Uterus (tissue), 4 donors: ENCODE data around the gene GPR6. TPM values are rescaled to one million over a fixed set of nuclear protein-coding genes. Genes with fewer than 3 reads are reported as not detected.

Source experiments
- DNase-seq, 2 donors: peaks; one replicate each; pipeline ENCODE4 v3.0.0-alpha.2; 2019 to 2020
- H3K27ac ChIP-seq, 2 donors: fragments of 200-600 bp; sonication (generic); 1 replicate in 1 of 2; 2 replicates in 1 of 2; pipeline ENCODE4 v1.5.1; 2016 to 2018
- H3K27me3 ChIP-seq, 2 donors: fragments of 200-600 bp; sonication (generic); one replicate each; pipeline ENCODE4 v1.5.1; 2018 to 2019; ENCODE audit warnings: control low read depth in 1 of 2
- H3K36me3 ChIP-seq, 2 donors: fragments of 200-600 bp; sonication (generic); one replicate each; pipeline ENCODE4 v1.5.1; 2019; ENCODE audit warnings: control low read depth in 1 of 2
- H3K4me1 ChIP-seq, 2 donors: fragments of 200-600 bp; sonication (generic); one replicate each; pipeline ENCODE4 v1.5.1; 2018 to 2019; ENCODE audit warnings: control low read depth in 1 of 2
- H3K4me3 ChIP-seq, 2 donors: fragments of 200-600 bp; sonication (generic); 1 replicate in 1 of 2; 2 replicates in 1 of 2; pipeline ENCODE4 v1.5.1; 2018 to 2019; ENCODE audit warnings: mild to moderate bottlenecking in 1 of 2
- H3K9me3 ChIP-seq, 2 donors: fragments of 200-600 bp; sonication (generic); one replicate each; pipeline ENCODE4 v1.5.1; 2019; ENCODE audit warnings: control low read depth in 1 of 2
- CTCF ChIP-seq, 4 experiments: fragments of 200-600 bp in 2 of 4; fragments of 450-650 bp in 2 of 4; sonication (generic) in 2 of 4; IDR thresholded peaks; one replicate each; pipeline ENCODE4 v1.5.1; 2016 to 2019; ENCODE audit warnings: antibody characterized with exemption in 4 of 4, mild to moderate bottlenecking in 2 of 4, moderate library complexity in 1 of 4
- POLR2A ChIP-seq, 2 donors: fragments of 450-650 bp; IDR thresholded peaks; one replicate each; pipeline ENCODE4 v1.6.1; 2016; ENCODE audit warnings: antibody characterized with exemption in 2 of 2, mild to moderate bottlenecking in 1 of 2, moderate library complexity in 1 of 2
- intact Hi-C: fragments of 100-400 bp; cut with DNase I; formaldehyde crosslinking; loops from one replicate; pipeline ENCODE4 v1.15.1; 2023; ENCODE audit warnings: low total_unique reads
- total RNA-seq, 4 donors: library from RNA; depleted of rRNA in 3 of 4; stranded (reverse); fragments of >200 nt in 3 of 4; gene quantifications; one replicate each; pipeline versions ENCODE4 v1.1.0 to v1.2.4, GENCODE V29; 2014 to 2023
- donor health status: DM: yes; HTN: yes; CAD: no.

The GPR6 gene
- total RNA-seq, 4 donors from 2014 or later: not detected

- no peak overlapping the region for H3K27ac ChIP-seq
- intact Hi-C loops: no loop called here
- H3K4me1 ChIP-seq: no peaks in the 10 kb centered on the region
- no peak for TF ChIP-seq POLR2A (IDR thresholded peaks at IDR 0.05)
- TF ChIP-seq CTCF (IDR thresholded peaks at IDR 0.05): no peak
- no peaks in the 10 kb centered on the region for H3K27me3 ChIP-seq
- no peak overlapping the region for H3K4me3 ChIP-seq
- H3K9me3 ChIP-seq: no peaks in the 10 kb centered on the region
- DNase-seq: no peak
- H3K36me3 ChIP-seq: no peaks in the 10 kb centered on the region
Measured at GRCh38 chr6:109998159-109998785, 20.2 kb downstream of the GPR6 start.

- DNase-seq: no peak
- H3K4me3 ChIP-seq: no peak overlapping the region
- intact Hi-C loops: no loop called here
- H3K4me1 ChIP-seq: no peaks in the 10 kb centered on the region
- no peaks in the 10 kb centered on the region for H3K9me3 ChIP-seq
- no peak overlapping the region for H3K27ac ChIP-seq
- H3K36me3 ChIP-seq: no peaks in the 10 kb centered on the region
- TF ChIP-seq POLR2A (IDR thresholded peaks at IDR 0.05): no peak
- H3K27me3 ChIP-seq: no peaks in the 10 kb centered on the region
Measured at GRCh38 chr6:109999740-110000139, 21.6 kb downstream of the GPR6 start.

- Histone ChIP-seq H3K4me3 (no peak overlapping the region), H3K36me3 (no peaks in the 10 kb centered on the region), H3K4me1 (no peaks in the 10 kb centered on the region), H3K9me3 (no peaks in the 10 kb centered on the region), H3K27me3 (no peaks in the 10 kb centered on the region), H3K27ac (no peak overlapping the region)
- intact Hi-C loops: no loop called here
- TF ChIP-seq POLR2A (IDR thresholded peaks at IDR 0.05): no peak
- no peak for TF ChIP-seq CTCF (IDR thresholded peaks at IDR 0.05)
- DNase-seq: no peak
Measured at GRCh38 chr6:110002676-110003075, 24.6 kb downstream of the GPR6 start.

GRCh38 chr6:110013386-110013785, 35.3 kb downstream of the GPR6 start:
- Histone ChIP-seq H3K27me3 (no peaks in the 10 kb centered on the region), H3K27ac (no peak overlapping the region), H3K9me3 (no peaks in the 10 kb centered on the region), H3K4me1 (no peaks in the 10 kb centered on the region), H3K4me3 (no peak overlapping the region), H3K36me3 (no peaks in the 10 kb centered on the region)
- TF ChIP-seq CTCF (IDR thresholded peaks at IDR 0.05) (no peak), POLR2A (IDR thresholded peaks at IDR 0.05) (no peak)
- DNase-seq: no peak
- intact Hi-C loops: no loop called here

GRCh38 chr6:110015206-110015605, 37.1 kb downstream of the GPR6 start:
- TF ChIP-seq POLR2A (IDR thresholded peaks at IDR 0.05) (no peak), CTCF (IDR thresholded peaks at IDR 0.05) (no peak)
- no peak overlapping the region for H3K27ac ChIP-seq
- intact Hi-C loops: no loop called here

GRCh38 chr6:110017306-110017705, 39.2 kb downstream of the GPR6 start:
- H3K4me1 ChIP-seq: no peaks in the 10 kb centered on the region
- no peaks in the 10 kb centered on the region for H3K27me3 ChIP-seq
- H3K9me3 ChIP-seq: no peaks in the 10 kb centered on the region
- no peak for DNase-seq
- TF ChIP-seq CTCF (IDR thresholded peaks at IDR 0.05) (no peak), POLR2A (IDR thresholded peaks at IDR 0.05) (no peak)
- intact Hi-C loops: no loop called here
- H3K36me3 ChIP-seq: no peaks in the 10 kb centered on the region
- no peak overlapping the region for H3K27ac ChIP-seq
- no peak overlapping the region for H3K4me3 ChIP-seq

More at GRCh38 chr6:110015206-110015605, 37.1 kb downstream of the GPR6 start:
- no peaks in the 10 kb centered on the region for H3K9me3 ChIP-seq
- DNase-seq: no peak
- no peak overlapping the region for H3K4me3 ChIP-seq
- H3K4me1 ChIP-seq: no peaks in the 10 kb centered on the region
- H3K36me3 ChIP-seq: no peaks in the 10 kb centered on the region
- no peaks in the 10 kb centered on the region for H3K27me3 ChIP-seq
